ENCODE measurements around the gene RTL5.

Gene RTL5

GRCh38 chrX:72158773-72159172 lies 27.1 kb upstream of the RTL5 start:
- no peak overlapping the region for H3K4me3 ChIP-seq (ENCODE audit: control insufficient read depth, low read depth, low read length)
- TF ChIP-seq CTCF (IDR thresholded peaks at IDR 0.05; ENCODE audit: control insufficient read depth, insufficient read depth, low read depth, low read length, missing control alignments) = no peak
- no peak for DNase-seq (ENCODE audit: low read depth)

- TF ChIP-seq CTCF (IDR thresholded peaks at IDR 0.05; ENCODE audit: control insufficient read depth, insufficient read depth, low read depth, low read length, missing control alignments) = no peak
- DNase-seq (ENCODE audit: low read depth) = no peak
- H3K4me3 ChIP-seq (ENCODE audit: control insufficient read depth, low read depth, low read length) = no peak overlapping the region
Observed at GRCh38 chrX:72146527-72146926, 14.8 kb upstream of the RTL5 start.

DNA sequence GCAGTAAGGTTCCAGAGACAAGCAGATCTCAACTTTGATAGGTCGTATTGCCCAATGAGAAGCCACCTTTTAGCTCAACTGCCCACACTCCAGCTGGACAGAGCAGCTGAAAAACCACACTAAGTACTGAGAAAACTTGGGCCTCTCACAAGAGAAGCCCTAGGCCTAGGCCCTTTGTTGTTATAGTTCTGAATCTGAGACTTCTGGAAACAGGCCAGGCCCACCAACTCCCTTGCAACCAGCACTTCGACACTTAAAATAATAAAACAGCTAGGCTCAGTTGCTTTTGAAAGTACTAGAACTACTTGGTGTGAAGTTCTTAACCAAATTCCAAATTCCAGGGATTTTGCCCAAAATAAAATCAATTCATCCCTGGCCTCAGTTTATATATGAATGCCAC lies 13.5 kb upstream of the RTL5 start:
- TF ChIP-seq CTCF (IDR thresholded peaks at IDR 0.05; ENCODE audit: control insufficient read depth, insufficient read depth, low read depth, low read length, missing control alignments) = no peak

DNA sequence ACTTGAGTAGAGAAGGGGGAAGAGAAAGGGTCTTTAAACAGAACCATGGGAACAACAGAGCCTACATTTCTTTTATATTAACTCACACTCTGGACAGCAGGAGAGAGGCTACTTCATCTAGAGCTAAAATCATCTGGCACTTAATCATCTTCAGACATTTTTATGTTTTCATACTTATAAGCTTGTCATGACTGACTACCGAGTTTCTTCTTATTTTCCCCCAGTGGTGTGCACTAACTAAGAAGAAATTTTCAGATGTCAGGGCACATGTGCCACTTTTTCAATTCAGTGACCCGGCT lies 11.8 kb upstream of the RTL5 start:
- TF ChIP-seq CTCF (IDR thresholded peaks at IDR 0.05; ENCODE audit: control insufficient read depth, insufficient read depth, low read depth, low read length, missing control alignments) = no peak
- no peak for DNase-seq (ENCODE audit: low read depth)
- H3K4me3 ChIP-seq (ENCODE audit: control insufficient read depth, low read depth, low read length) = no peak overlapping the region

More for the DNA sequence above, 13.5 kb upstream of the RTL5 start:
- no peak overlapping the region for H3K4me3 ChIP-seq (ENCODE audit: control insufficient read depth, low read depth, low read length)
- DNase-seq (ENCODE audit: low read depth) = no peak

GRCh38 chrX:72142794-72143608 lies 11.3 kb upstream of the RTL5 start:
- no peak overlapping the region for H3K4me3 ChIP-seq (ENCODE audit: control insufficient read depth, low read depth, low read length)
- no peak for DNase-seq (ENCODE audit: low read depth)
- no peak for TF ChIP-seq CTCF (IDR thresholded peaks at IDR 0.05; ENCODE audit: control insufficient read depth, insufficient read depth, low read depth, low read length, missing control alignments)

- no peak overlapping the region for H3K4me3 ChIP-seq (ENCODE audit: control insufficient read depth, low read depth, low read length)
- DNase-seq (ENCODE audit: low read depth) = no peak
- no peak for TF ChIP-seq CTCF (IDR thresholded peaks at IDR 0.05; ENCODE audit: control insufficient read depth, insufficient read depth, low read depth, low read length, missing control alignments)
Observed at GRCh38 chrX:72142094-72142793, 10.5 kb upstream of the RTL5 start.
